GM21447 (cell line): ENCODE results near the gene CCDC70.
"Not testable (repeated sequence)": the region's sequence is repeated elsewhere in the genome, so short reads cannot be mapped to it uniquely, and the experiment has no call there.

Source experiments
- ATAC-seq: cut with Tn5 transposase; IDR thresholded peaks from one replicate; pipeline ENCODE4 v1.9.1; 2021; ENCODE audit not compliant: unreplicated experiment

Gene CCDC70

GRCh38 chr13:51905787-51906186 lies 44.0 kb downstream of the CCDC70 start:
- no peak for ATAC-seq

GRCh38 chr13:51906581-51906980 lies 44.8 kb downstream of the CCDC70 start:
- no peak for ATAC-seq

DNA sequence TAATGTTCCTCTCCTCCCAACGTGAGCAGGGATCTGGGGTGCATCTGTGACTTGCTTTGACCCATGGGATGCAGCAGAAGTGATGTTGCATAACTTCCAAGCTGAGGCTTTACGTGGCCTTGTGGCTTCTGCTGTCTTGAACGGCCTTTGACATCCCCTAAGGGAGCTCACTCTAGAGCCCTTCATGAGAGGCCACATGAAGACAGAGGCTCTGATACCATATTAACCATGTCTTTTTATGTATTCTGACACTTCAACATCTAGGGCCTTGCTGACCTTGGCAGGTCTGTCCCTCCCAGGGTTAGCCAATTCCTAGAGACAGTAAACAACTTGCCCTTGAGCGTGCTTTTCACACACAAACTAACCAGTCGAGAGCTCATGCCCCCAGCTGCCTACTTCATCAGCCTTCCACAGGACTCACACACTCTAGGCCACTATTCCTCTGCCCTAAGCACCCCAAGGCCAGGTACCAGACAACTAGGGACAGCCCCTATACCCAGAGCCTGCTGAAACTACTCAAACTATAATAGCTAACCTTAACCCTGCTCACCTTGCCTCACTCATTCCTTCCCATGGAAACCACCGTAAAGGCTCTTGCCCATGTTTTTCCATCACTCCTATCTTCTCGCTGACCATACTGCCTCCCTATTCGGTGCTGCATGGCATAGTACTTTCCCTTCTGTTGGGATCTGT lies 45.4 kb downstream of the CCDC70 start:
- ATAC-seq: no peak

- not testable (repeated sequence) for ATAC-seq
These were observed 47.5 kb downstream of the CCDC70 start for GRCh38 chr13:51909265-51909664.

- ATAC-seq: no peak
These were observed 48.7 kb downstream of the CCDC70 start for GRCh38 chr13:51910508-51910907.

- no peak for ATAC-seq
These were observed 50.3 kb downstream of the CCDC70 start for GRCh38 chr13:51912091-51912490.

- no peak for ATAC-seq
These were observed 50.9 kb downstream of the CCDC70 start for GRCh38 chr13:51912511-51913225.

DNA sequence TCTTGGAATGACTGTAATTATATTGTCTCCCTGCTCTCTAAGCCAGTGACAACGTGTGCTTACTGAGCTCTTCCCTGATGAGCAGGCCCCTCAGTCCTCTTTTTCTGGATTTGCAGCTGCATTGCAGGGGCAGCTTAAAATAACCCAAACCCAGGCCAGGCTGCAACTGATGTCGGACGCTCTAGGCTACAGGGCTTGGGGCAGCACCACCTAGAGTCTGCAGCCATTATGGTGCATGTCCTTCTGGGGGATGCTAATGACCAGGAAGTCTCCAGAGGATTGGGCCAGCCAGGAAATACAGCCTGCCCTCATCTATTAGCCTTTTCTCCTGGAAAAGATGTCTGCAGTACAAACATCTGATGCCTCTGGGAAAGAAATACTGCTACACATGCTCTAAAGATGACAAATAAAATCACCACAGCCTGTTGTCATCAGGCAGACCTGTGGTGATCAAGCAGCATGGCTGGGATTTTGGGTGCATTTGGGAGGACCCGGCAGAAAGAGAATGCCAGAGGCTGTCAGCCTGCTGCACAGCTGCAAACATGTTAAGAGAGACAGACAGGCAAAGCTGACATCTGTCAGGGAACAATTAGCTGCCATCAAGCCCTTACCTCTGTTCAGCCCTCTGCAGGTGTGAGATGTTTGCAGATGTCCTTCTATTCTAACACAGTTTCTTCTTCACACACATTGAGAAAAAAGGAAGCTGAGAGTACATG lies 51.8 kb downstream of the CCDC70 start:
- ATAC-seq: no peak

GRCh38 chr13:51914137-51914493 lies 52.3 kb downstream of the CCDC70 start:
- no peak for ATAC-seq
